T47D (cell line): ENCODE results near the gene MEP1B.
"Not testable (repeated sequence)": the region's sequence is repeated elsewhere in the genome, so short reads cannot be mapped to it uniquely, and the experiment has no call there.

Experiments
- DNase-seq, 2 experiments: peaks; one replicate each; pipeline versions ENCODE4 v3.0.0 to v3.0.0-alpha.2; 2011 to 2012; ENCODE audit warnings: low read depth in 1 of 2, low spot score in 1 of 2
- JUND ChIP-seq: IDR thresholded peaks from 2 replicates; pipeline ENCODE4 v1.6.1; 2012; ENCODE audit warnings: low read depth
- in situ Hi-C: cut with HindIII; loops from 2 replicates; pipeline ENCODE4 v1.10.0; 2016; ENCODE audit warnings: low sequenced_read_pairs, low pct_unique_long_range_greater_than_20kb

Gene MEP1B

GRCh38 chr18:32177530-32177929 is 12.3 kb upstream of the MEP1B start:
- no peak for TF ChIP-seq JUND
- no peak for DNase-seq
- in situ Hi-C loops: no loop called here

- no peak for DNase-seq
- in situ Hi-C loops: no loop called here
- TF ChIP-seq JUND: no peak
Measured at GRCh38 chr18:32183503-32183902, 6.3 kb upstream of the MEP1B start.

- no peak for DNase-seq
- no peak for TF ChIP-seq JUND
- in situ Hi-C loops: no loop called here
Measured at GRCh38 chr18:32190209-32190608, 370 bp downstream of the MEP1B start.

GRCh38 chr18:32195881-32196815 is 6.3 kb downstream of the MEP1B start:
- TF ChIP-seq JUND: no peak
- DNase-seq: no peak
- in situ Hi-C loops: no loop called here

GRCh38 chr18:32200766-32201165 is 10.9 kb downstream of the MEP1B start:
- peak in 1 of 2 experiments; percentile 2 for DNase-seq
- in situ Hi-C loops: no loop called here
- TF ChIP-seq JUND: no peak

- in situ Hi-C loops: no loop called here
- TF ChIP-seq JUND: no peak
- DNase-seq: no peak
Measured at GRCh38 chr18:32201948-32202672, 12.3 kb downstream of the MEP1B start.

GRCh38 chr18:32208023-32208422 is 18.2 kb downstream of the MEP1B start:
- in situ Hi-C loops: no loop called here
- no peak for TF ChIP-seq JUND
- no peak for DNase-seq

- in situ Hi-C loops: no loop called here
- no peak for DNase-seq
- TF ChIP-seq JUND: no peak
Measured at GRCh38 chr18:32208577-32208976, 18.7 kb downstream of the MEP1B start.

GRCh38 chr18:32209685-32210445 is 20.0 kb downstream of the MEP1B start:
- TF ChIP-seq JUND: no peak
- in situ Hi-C loops: no loop called here

GRCh38 chr18:32213693-32214092 is 23.9 kb downstream of the MEP1B start:
- no peak for DNase-seq
- no peak for TF ChIP-seq JUND
- in situ Hi-C loops: no loop called here

More at GRCh38 chr18:32209685-32210445, 20.0 kb downstream of the MEP1B start:
- no peak for DNase-seq

- DNase-seq: no peak
- in situ Hi-C loops: no loop called here
- TF ChIP-seq JUND: no peak
Measured at GRCh38 chr18:32216390-32216789, 26.6 kb downstream of the MEP1B start.

- no peak for TF ChIP-seq JUND
- DNase-seq: no peak
- in situ Hi-C loops: no loop called here
Measured at GRCh38 chr18:32219431-32220018, 29.7 kb downstream of the MEP1B start.

GRCh38 chr18:32233348-32233747 is 43.5 kb downstream of the MEP1B start:
- DNase-seq, in situ Hi-C loops: not testable (repeated sequence)
